PFSK-1 (cell line): Measurements from ENCODE around the gene C1orf35.

Experiments used
- FOXP2 ChIP-seq: optimal IDR thresholded peaks from 2 replicates; pipeline ENCODE3; 2011; ENCODE audit warnings: borderline replicate concordance, control low read depth, inconsistent platforms; ENCODE audit not compliant: insufficient read depth; ENCODE audit errors: extremely low read length, extremely low read depth
- POLR2AphosphoS5 ChIP-seq: IDR thresholded peaks from 2 replicates; pipeline ENCODE4 v1.6.1; 2012; ENCODE audit warnings: low read depth, mild to moderate bottlenecking, control low read depth, low read length, moderate library complexity
- REST ChIP-seq, 2 experiments: IDR thresholded peaks; 2 replicates each; pipeline versions ENCODE4 v1.6.1 to v1.8.0; 2011 to 2012; ENCODE audit warnings: low read depth in 2 of 2, low read length in 2 of 2, control low read depth in 1 of 2, inconsistent platforms in 1 of 2, mild to moderate bottlenecking in 1 of 2, moderate library complexity in 1 of 2; ENCODE audit not compliant: insufficient read depth in 1 of 2
- SIN3A ChIP-seq: IDR thresholded peaks from 2 replicates; pipeline ENCODE4 v1.6.1; 2012; ENCODE audit warnings: mild to moderate bottlenecking, low read length, moderate library complexity, borderline replicate concordance; ENCODE audit not compliant: insufficient read depth
- TAF1 ChIP-seq: IDR thresholded peaks from 2 replicates; pipeline ENCODE4 v1.6.1; 2012; ENCODE audit warnings: low read length, control low read depth, borderline replicate concordance; ENCODE audit not compliant: insufficient read depth

The C1orf35 gene

GRCh38 chr1:228123505-228123904, 20.4 kb upstream of the C1orf35 start:
- no peak for TF ChIP-seq REST (IDR thresholded peaks at IDR 0.05; ENCODE audit: insufficient read depth in 1 of 2, low read depth in 2 of 2, low read length in 2 of 2)
- no peak for TF ChIP-seq FOXP2
- TF ChIP-seq POLR2AphosphoS5 = no peak
- no peak for TF ChIP-seq SIN3A
- TF ChIP-seq TAF1 = no peak

GRCh38 chr1:228122921-228123441, 19.9 kb upstream of the C1orf35 start:
- no peak for TF ChIP-seq SIN3A

GRCh38 chr1:228120857-228121489, 17.8 kb upstream of the C1orf35 start:
- no peak for TF ChIP-seq REST (IDR thresholded peaks at IDR 0.05; ENCODE audit: insufficient read depth in 1 of 2, low read depth in 2 of 2, low read length in 2 of 2)
- no peak for TF ChIP-seq TAF1
- TF ChIP-seq FOXP2 = no peak
- no peak for TF ChIP-seq SIN3A
- no peak for TF ChIP-seq POLR2AphosphoS5

GRCh38 chr1:228120351-228120750, 17.2 kb upstream of the C1orf35 start:
- no peak for TF ChIP-seq FOXP2
- TF ChIP-seq SIN3A = no peak
- TF ChIP-seq REST (IDR thresholded peaks at IDR 0.05; ENCODE audit: insufficient read depth in 1 of 2, low read depth in 2 of 2, low read length in 2 of 2) = no peak
- TF ChIP-seq TAF1 = no peak
- no peak for TF ChIP-seq POLR2AphosphoS5

- no peak for TF ChIP-seq SIN3A
- no peak for TF ChIP-seq TAF1
- no peak for TF ChIP-seq REST (IDR thresholded peaks at IDR 0.05; ENCODE audit: insufficient read depth in 1 of 2, low read depth in 2 of 2, low read length in 2 of 2)
- no peak for TF ChIP-seq FOXP2
- no peak for TF ChIP-seq POLR2AphosphoS5
These were observed 14.9 kb upstream of the C1orf35 start for GRCh38 chr1:228118040-228118439.
